GM12874 (cell line): Measurements from ENCODE around the gene ERRFI1.

Source experiments
- TF ChIP-seq, protein P1 (sequence below): IDR thresholded peaks from 2 replicates; pipeline ENCODE4 v1.5.1; 2011; ENCODE audit warnings: low read depth, mild to moderate bottlenecking, control low read depth, low read length, moderate library complexity; ENCODE audit not compliant: insufficient read depth

The ERRFI1 gene

GRCh38 chr1:8014381-8014988 lies 11.6 kb downstream of the ERRFI1 start:
- TF ChIP-seq, protein P1, sequence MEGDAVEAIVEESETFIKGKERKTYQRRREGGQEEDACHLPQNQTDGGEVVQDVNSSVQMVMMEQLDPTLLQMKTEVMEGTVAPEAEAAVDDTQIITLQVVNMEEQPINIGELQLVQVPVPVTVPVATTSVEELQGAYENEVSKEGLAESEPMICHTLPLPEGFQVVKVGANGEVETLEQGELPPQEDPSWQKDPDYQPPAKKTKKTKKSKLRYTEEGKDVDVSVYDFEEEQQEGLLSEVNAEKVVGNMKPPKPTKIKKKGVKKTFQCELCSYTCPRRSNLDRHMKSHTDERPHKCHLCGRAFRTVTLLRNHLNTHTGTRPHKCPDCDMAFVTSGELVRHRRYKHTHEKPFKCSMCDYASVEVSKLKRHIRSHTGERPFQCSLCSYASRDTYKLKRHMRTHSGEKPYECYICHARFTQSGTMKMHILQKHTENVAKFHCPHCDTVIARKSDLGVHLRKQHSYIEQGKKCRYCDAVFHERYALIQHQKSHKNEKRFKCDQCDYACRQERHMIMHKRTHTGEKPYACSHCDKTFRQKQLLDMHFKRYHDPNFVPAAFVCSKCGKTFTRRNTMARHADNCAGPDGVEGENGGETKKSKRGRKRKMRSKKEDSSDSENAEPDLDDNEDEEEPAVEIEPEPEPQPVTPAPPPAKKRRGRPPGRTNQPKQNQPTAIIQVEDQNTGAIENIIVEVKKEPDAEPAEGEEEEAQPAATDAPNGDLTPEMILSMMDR, result no peak

DNA sequence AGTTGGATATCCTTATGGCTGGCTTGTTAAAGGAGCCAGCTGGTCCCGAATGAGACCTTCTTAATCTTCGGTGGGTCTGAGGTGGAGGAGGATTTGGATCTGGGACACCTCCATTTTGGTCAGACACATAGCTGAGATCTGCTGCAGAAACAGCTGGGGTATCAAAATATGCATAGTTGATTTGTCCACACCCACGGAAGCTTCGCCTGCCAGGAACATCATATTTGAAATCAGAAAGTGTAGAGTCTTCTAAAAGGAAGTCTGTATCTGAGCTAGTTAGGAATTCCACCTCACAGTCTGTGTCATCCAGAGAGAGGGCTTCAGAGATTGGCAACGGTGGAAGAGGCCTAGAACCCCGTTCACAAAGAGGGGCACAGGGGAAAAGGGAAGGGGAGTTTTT lies 12.3 kb downstream of the ERRFI1 start:
- TF ChIP-seq, protein P1, result no peak

DNA sequence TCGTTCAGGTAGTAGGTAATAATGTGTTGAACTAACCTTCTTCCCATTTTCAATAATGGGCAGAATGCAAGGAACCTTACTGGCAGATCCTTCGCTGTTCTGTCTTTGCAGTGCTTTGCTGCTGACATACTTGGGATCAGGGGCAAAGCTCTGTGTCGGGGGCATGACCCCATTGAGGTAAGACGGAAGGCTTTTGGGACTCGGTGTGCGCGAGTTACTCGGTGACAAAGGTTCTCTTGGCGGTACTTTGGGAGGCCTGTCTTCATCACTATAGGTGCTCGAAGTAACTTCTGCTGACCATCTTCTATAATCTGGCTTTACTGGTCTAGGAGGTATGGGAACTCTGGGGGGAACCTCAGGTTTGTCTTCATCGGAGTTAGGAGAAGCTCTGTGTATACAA lies 12.7 kb downstream of the ERRFI1 start:
- TF ChIP-seq, protein P1, result no peak

GRCh38 chr1:8012955-8013354 lies 13.2 kb downstream of the ERRFI1 start:
- TF ChIP-seq, protein P1, result no peak

DNA sequence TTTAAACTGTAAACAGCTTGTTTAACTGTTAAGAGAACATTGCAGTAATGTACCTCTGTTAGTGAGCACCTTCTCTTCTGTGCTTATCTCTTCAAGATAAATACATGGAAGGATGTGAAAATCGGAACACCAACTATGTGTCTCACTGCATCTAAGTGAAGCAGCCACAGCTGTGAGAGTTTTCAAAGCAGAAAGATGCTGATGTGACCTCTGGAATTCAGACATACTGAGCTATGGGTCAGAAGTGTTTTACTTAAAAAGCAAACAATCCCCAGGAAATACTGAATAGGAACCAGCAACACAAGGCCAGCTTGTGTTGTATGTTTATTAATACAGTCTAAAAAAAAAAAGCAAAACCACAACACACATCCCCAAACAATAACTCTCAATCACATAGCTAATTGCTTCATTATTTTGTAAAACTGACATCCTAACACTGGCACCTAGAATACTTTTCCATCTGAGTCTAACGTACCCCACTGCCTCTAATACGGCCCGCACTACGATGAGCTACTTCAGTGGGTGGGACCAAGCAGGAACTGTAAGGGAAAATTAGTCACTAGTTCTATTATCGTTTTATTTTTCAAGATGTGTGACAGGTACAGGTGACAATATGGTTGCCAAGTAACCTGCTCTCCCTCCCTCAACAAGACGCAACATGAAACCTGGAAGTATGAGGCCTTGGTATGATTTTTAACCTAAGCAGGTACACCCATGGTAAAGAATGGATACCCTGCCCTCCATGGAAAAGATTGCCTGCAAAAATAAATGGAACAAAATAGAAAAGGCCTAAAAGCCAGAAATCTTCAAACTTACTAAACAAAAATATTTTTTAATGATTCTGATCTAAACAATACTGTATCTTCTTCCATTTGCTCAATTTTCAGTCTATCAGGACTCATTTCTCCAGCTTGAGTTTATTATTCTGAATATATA lies 13.9 kb downstream of the ERRFI1 start:
- TF ChIP-seq, protein P1, result no peak

DNA sequence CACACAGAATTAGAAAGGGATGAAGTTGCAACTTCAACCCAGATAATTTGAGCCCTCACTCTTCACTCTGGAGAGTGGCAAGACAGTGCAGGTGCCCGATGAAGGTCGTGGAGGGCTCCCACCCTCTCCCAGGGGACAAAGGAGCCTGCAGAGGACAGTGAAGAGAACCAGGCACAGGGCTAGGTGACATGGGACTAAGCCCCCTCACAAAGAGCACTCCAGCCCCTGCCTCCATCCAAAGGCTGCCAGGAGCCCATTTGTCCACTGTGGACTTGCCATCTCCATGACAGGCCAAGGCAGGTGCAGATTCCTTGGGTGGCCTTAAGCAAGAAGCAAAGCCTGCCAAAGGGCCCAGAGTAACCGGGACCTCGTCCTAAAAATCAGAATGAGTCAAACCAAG lies 15.1 kb downstream of the ERRFI1 start:
- TF ChIP-seq, protein P1, result no peak

- TF ChIP-seq, protein P1, result no peak
These were observed 15.9 kb downstream of the ERRFI1 start for GRCh38 chr1:8010080-8010664.
